Stimulated activated CD4-positive, alpha-beta T cell treated with anti-CD3 and anti-CD28 coated beads, TNF-alpha, amount 100 ng/mL, for 48 hours (primary cell): Measurements from ENCODE around the gene SALL3.
"Not testable (repeated sequence)": the region's sequence is repeated elsewhere in the genome, so short reads cannot be mapped to it uniquely, and the experiment has no call there.

Source experiments
- DNase-seq, 3 donors: peaks; one replicate each; pipeline ENCODE4 v3.0.0-alpha.2; 2020; ENCODE audit warnings: low read depth in 3 of 3

Gene SALL3

GRCh38 chr18:78979730-78980278 is at the start of gene SALL3:
Gene SALL3, plus strand, starts transcription at chr18:78979818. Its CDS starts 457 bp downstream, at chr18:78980275.
- DNase-seq = no peak

- DNase-seq = no peak
These were observed 47.3 kb upstream of the SALL3 start for GRCh38 chr18:78932281-78932680.

- DNase-seq = no peak
These were observed 45.6 kb upstream of the SALL3 start for GRCh38 chr18:78934003-78934402.

GRCh38 chr18:78934551-78935225 is 44.9 kb upstream of the SALL3 start:
- no peak for DNase-seq

- no peak for DNase-seq
These were observed 44.2 kb upstream of the SALL3 start for GRCh38 chr18:78935406-78935805.

- DNase-seq = no peak
These were observed 43.2 kb upstream of the SALL3 start for GRCh38 chr18:78936251-78937005.

GRCh38 chr18:78937166-78937565 is 42.5 kb upstream of the SALL3 start:
- no peak for DNase-seq

- DNase-seq = peak; percentile 2 to 5 (median 5)
These were observed 40.5 kb upstream of the SALL3 start for GRCh38 chr18:78939105-78939504.

GRCh38 chr18:78939734-78940494 is 39.7 kb upstream of the SALL3 start:
- DNase-seq = no peak

GRCh38 chr18:78942236-78942635 is 37.4 kb upstream of the SALL3 start:
- not testable (repeated sequence) for DNase-seq

- no peak for DNase-seq
These were observed 34.0 kb upstream of the SALL3 start for GRCh38 chr18:78945628-78946027.

GRCh38 chr18:78947291-78947690 is 32.3 kb upstream of the SALL3 start:
- no peak for DNase-seq

- DNase-seq = no peak
These were observed 31.4 kb upstream of the SALL3 start for GRCh38 chr18:78948221-78948620.

- DNase-seq = no peak
These were observed 30.9 kb upstream of the SALL3 start for GRCh38 chr18:78948707-78949106.

GRCh38 chr18:78949216-78949615 is 30.4 kb upstream of the SALL3 start:
- no peak for DNase-seq

GRCh38 chr18:78950386-78950785 is 29.2 kb upstream of the SALL3 start:
- DNase-seq = no peak

- DNase-seq = no peak
These were observed 26.1 kb upstream of the SALL3 start for GRCh38 chr18:78953566-78953965.

- DNase-seq = no peak
These were observed 24.6 kb upstream of the SALL3 start for GRCh38 chr18:78955051-78955450.

GRCh38 chr18:78957140-78957539 is 22.5 kb upstream of the SALL3 start:
- no peak for DNase-seq

- no peak for DNase-seq
These were observed 18.9 kb upstream of the SALL3 start for GRCh38 chr18:78960709-78961108.

- DNase-seq = no peak
These were observed 17.5 kb upstream of the SALL3 start for GRCh38 chr18:78962098-78962497.

GRCh38 chr18:78964727-78965126 is 14.9 kb upstream of the SALL3 start:
- not testable (repeated sequence) for DNase-seq
